HepG2 (cell line): ENCODE measurements around the gene MIA2. TPM values are rescaled to one million over a fixed set of nuclear protein-coding genes. Genes with fewer than 3 reads are reported as not detected.

ENCODE experiments used
- BRD4 ChIP-seq: sonication (generic); formaldehyde crosslinking; IDR thresholded peaks from 2 replicates; pipeline ENCODE4 v1.4.0; 2020; ENCODE audit warnings: missing genetic modification reagents
- FOXJ3 ChIP-seq: sonication (generic); formaldehyde crosslinking; IDR thresholded peaks from 2 replicates; pipeline ENCODE4 v1.4.0; 2020; ENCODE audit warnings: missing genetic modification reagents, mild to moderate bottlenecking, borderline replicate concordance
- JUN ChIP-seq: sonication (generic); formaldehyde crosslinking; IDR thresholded peaks from 2 replicates; pipeline ENCODE4 v1.4.0; 2020; ENCODE audit warnings: mild to moderate bottlenecking, missing genetic modification reagents
- KDM3A ChIP-seq: IDR thresholded peaks from 2 replicates; pipeline ENCODE4 v1.6.1; 2018; ENCODE audit warnings: low read depth, missing compliant biosample characterization
- MAZ ChIP-seq, 2 experiments: sonication (generic) in 1 of 2; formaldehyde crosslinking in 1 of 2; IDR thresholded peaks; 2 replicates each; pipeline versions ENCODE4 v1.5.0 to v1.6.1; 2012 to 2020; ENCODE audit warnings: low read depth in 2 of 2, mild to moderate bottlenecking in 2 of 2, borderline replicate concordance in 1 of 2, improper control_type of control experiment in 1 of 2, low read length in 1 of 2, missing genetic modification reagents in 1 of 2, moderate library complexity in 1 of 2
- MEF2D ChIP-seq: sonication (generic); formaldehyde crosslinking; IDR thresholded peaks from 2 replicates; pipeline ENCODE4 v1.5.1; 2020; ENCODE audit warnings: mild to moderate bottlenecking, missing genetic modification reagents
- MLLT10 ChIP-seq: sonication (generic); formaldehyde crosslinking; IDR thresholded peaks from 2 replicates; pipeline ENCODE4 v1.4.0; 2020; ENCODE audit warnings: missing genetic modification reagents
- NAIF1 ChIP-seq: sonication (generic); formaldehyde crosslinking; IDR thresholded peaks from 2 replicates; pipeline ENCODE4 v1.5.0; 2020; ENCODE audit warnings: mild to moderate bottlenecking, missing genetic modification reagents, borderline replicate concordance
- RAD51 ChIP-seq: fragments of 450-650 bp; IDR thresholded peaks from 2 replicates; pipeline ENCODE4 v1.6.1; 2016; ENCODE audit warnings: borderline replicate concordance
- SMAD1 ChIP-seq: sonication (generic); formaldehyde crosslinking; IDR thresholded peaks from 2 replicates; pipeline ENCODE4 v1.4.0; 2020; ENCODE audit warnings: missing genetic modification reagents, low read depth, mild to moderate bottlenecking, borderline replicate concordance
- ZNF776 ChIP-seq: sonication (generic); formaldehyde crosslinking; IDR thresholded peaks from 2 replicates; pipeline ENCODE4 v1.4.0; 2020; ENCODE audit warnings: mild to moderate bottlenecking, missing genetic modification reagents
- ZNF781 ChIP-seq: sonication (generic); formaldehyde crosslinking; IDR thresholded peaks from 2 replicates; pipeline ENCODE4 v1.5.1; 2020; ENCODE audit warnings: borderline replicate concordance, mild to moderate bottlenecking, missing genetic modification reagents; ENCODE audit errors: not compliant biosample characterization
- polyA plus RNA-seq, 8 experiments: library from polyadenylated mRNA; depleted of rRNA in 3 of 8; stranded (reverse) in 7 of 8; unstranded in 1 of 8; fragments of >200 nt; fragmentation: Illumina TruSeq in 4 of 8; extraction: Trizol in 4 of 8; gene quantifications; 2 replicates each; pipeline versions ENCODE4 v1.2.1 to v1.2.3, GENCODE V29; 2011 to 2016; ENCODE audit warnings: low read depth in 4 of 8, missing spikeins in 1 of 8, mixed read lengths in 1 of 8; ENCODE audit not compliant: insufficient read depth in 1 of 8
- total RNA-seq, 5 experiments: library from RNA; depleted of rRNA; stranded (reverse); fragments of >200 nt; fragmentation: Illumina TruSeq; extraction: Trizol; gene quantifications; 2 replicates each; pipeline ENCODE4 v1.2.3, GENCODE V29; 2016; ENCODE audit warnings: low read depth in 1 of 5
- TF ChIP-seq, protein P1 (sequence below): sonication (generic); formaldehyde crosslinking; IDR thresholded peaks from 2 replicates; pipeline ENCODE4 v1.4.0; 2020; ENCODE audit warnings: missing genetic modification reagents, mild to moderate bottlenecking, borderline replicate concordance
- TF ChIP-seq, protein P2 (sequence below): sonication (generic); formaldehyde crosslinking; IDR thresholded peaks from 2 replicates; pipeline ENCODE4 v1.4.0; 2020; ENCODE audit warnings: missing genetic modification reagents, borderline replicate concordance
- TF ChIP-seq, protein P3 (sequence below): sonication (generic); formaldehyde crosslinking; IDR thresholded peaks from 2 replicates; pipeline ENCODE4 v1.5.1; 2020; ENCODE audit warnings: mild to moderate bottlenecking, missing genetic modification reagents, moderate library complexity

MIA2 gene
- total and polyA plus RNA-seq, 2 of the 13 experiments (the other 11 are each of a cell fraction or from before 2014, with no cell fraction given): 134 to 158 TPM

- TF ChIP-seq, protein P1, sequence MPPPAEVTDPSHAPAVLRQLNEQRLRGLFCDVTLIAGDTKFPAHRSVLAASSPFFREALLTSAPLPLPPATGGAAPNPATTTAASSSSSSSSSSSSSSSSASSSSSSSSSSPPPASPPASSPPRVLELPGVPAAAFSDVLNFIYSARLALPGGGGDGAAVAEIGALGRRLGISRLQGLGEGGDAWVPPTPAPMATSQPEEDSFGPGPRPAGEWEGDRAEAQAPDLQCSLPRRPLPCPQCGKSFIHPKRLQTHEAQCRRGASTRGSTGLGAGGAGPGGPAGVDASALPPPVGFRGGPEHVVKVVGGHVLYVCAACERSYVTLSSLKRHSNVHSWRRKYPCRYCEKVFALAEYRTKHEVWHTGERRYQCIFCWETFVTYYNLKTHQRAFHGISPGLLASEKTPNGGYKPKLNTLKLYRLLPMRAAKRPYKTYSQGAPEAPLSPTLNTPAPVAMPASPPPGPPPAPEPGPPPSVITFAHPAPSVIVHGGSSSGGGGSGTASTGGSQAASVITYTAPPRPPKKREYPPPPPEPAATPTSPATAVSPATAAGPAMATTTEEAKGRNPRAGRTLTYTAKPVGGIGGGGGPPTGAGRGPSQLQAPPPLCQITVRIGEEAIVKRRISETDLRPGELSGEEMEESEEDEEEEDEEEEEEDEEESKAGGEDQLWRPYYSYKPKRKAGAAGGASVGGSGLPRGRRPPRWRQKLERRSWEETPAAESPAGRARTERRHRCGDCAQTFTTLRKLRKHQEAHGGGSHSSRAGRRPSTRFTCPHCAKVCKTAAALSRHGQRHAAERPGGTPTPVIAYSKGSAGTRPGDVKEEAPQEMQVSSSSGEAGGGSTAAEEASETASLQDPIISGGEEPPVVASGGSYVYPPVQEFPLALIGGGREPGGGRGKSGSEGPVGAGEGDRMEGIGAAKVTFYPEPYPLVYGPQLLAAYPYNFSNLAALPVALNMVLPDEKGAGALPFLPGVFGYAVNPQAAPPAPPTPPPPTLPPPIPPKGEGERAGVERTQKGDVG (CRISPR knock-in tag): no peak
- TF ChIP-seq MEF2D (CRISPR knock-in tag) (peak; percentile 83), BRD4 (CRISPR knock-in tag) (peak; percentile 94), JUN (CRISPR knock-in tag) (peak; percentile 35; the same call in 1 of the 2 replicates), FOXJ3 (CRISPR knock-in tag) (peak; percentile 83; the same call in 1 of the 2 replicates), SMAD1 (CRISPR knock-in tag) (no peak; the same call in 1 of the 2 replicates), MAZ (IDR thresholded peaks at IDR 0.05; ENCODE audit: borderline replicate concordance, low read depth, low read length) (peak; percentile 94), MAZ (CRISPR knock-in tag; IDR thresholded peaks at IDR 0.05; ENCODE audit: low read depth) (peak; percentile 69; the same call in 1 of the 2 replicates), ZNF776 (CRISPR knock-in tag) (peak; percentile 64; the same call in 1 of the 2 replicates), NAIF1 (CRISPR knock-in tag) (peak; percentile 97), ZNF781 (CRISPR knock-in tag) (peak; percentile 97), RAD51 (no peak), MLLT10 (CRISPR knock-in tag) (no peak), KDM3A (CRISPR knock-in tag) (peak; percentile 42; the same call in 1 of the 2 replicates)
- TF ChIP-seq, protein P2, sequence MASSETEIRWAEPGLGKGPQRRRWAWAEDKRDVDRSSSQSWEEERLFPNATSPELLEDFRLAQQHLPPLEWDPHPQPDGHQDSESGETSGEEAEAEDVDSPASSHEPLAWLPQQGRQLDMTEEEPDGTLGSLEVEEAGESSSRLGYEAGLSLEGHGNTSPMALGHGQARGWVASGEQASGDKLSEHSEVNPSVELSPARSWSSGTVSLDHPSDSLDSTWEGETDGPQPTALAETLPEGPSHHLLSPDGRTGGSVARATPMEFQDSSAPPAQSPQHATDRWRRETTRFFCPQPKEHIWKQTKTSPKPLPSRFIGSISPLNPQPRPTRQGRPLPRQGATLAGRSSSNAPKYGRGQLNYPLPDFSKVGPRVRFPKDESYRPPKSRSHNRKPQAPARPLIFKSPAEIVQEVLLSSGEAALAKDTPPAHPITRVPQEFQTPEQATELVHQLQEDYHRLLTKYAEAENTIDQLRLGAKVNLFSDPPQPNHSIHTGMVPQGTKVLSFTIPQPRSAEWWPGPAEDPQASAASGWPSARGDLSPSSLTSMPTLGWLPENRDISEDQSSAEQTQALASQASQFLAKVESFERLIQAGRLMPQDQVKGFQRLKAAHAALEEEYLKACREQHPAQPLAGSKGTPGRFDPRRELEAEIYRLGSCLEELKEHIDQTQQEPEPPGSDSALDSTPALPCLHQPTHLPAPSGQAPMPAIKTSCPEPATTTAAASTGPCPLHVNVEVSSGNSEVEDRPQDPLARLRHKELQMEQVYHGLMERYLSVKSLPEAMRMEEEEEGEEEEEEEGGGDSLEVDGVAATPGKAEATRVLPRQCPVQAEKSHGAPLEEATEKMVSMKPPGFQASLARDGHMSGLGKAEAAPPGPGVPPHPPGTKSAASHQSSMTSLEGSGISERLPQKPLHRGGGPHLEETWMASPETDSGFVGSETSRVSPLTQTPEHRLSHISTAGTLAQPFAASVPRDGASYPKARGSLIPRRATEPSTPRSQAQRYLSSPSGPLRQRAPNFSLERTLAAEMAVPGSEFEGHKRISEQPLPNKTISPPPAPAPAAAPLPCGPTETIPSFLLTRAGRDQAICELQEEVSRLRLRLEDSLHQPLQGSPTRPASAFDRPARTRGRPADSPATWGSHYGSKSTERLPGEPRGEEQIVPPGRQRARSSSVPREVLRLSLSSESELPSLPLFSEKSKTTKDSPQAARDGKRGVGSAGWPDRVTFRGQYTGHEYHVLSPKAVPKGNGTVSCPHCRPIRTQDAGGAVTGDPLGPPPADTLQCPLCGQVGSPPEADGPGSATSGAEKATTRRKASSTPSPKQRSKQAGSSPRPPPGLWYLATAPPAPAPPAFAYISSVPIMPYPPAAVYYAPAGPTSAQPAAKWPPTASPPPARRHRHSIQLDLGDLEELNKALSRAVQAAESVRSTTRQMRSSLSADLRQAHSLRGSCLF (CRISPR knock-in tag): no peak; the same call in 1 of the 2 replicates
- TF ChIP-seq, protein P3, sequence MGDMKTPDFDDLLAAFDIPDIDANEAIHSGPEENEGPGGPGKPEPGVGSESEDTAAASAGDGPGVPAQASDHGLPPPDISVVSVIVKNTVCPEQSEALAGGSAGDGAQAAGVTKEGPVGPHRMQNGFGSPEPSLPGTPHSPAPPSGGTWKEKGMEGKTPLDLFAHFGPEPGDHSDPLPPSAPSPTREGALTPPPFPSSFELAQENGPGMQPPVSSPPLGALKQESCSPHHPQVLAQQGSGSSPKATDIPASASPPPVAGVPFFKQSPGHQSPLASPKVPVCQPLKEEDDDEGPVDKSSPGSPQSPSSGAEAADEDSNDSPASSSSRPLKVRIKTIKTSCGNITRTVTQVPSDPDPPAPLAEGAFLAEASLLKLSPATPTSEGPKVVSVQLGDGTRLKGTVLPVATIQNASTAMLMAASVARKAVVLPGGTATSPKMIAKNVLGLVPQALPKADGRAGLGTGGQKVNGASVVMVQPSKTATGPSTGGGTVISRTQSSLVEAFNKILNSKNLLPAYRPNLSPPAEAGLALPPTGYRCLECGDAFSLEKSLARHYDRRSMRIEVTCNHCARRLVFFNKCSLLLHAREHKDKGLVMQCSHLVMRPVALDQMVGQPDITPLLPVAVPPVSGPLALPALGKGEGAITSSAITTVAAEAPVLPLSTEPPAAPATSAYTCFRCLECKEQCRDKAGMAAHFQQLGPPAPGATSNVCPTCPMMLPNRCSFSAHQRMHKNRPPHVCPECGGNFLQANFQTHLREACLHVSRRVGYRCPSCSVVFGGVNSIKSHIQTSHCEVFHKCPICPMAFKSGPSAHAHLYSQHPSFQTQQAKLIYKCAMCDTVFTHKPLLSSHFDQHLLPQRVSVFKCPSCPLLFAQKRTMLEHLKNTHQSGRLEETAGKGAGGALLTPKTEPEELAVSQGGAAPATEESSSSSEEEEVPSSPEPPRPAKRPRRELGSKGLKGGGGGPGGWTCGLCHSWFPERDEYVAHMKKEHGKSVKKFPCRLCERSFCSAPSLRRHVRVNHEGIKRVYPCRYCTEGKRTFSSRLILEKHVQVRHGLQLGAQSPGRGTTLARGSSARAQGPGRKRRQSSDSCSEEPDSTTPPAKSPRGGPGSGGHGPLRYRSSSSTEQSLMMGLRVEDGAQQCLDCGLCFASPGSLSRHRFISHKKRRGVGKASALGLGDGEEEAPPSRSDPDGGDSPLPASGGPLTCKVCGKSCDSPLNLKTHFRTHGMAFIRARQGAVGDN (CRISPR knock-in tag): peak; percentile 94
Measured at GRCh38 chr14:39432619-39433451, 199.1 kb downstream of the MIA2 start (continued).
